ENCODE data around the gene OR1L8. TPM values are rescaled to one million over a fixed set of nuclear protein-coding genes. Genes with fewer than 3 reads are reported as not detected.

The OR1L8 gene
- polyA plus RNA-seq, 3 donors, result 0.11 to 0.18 (median 0.14) TPM

DNA sequence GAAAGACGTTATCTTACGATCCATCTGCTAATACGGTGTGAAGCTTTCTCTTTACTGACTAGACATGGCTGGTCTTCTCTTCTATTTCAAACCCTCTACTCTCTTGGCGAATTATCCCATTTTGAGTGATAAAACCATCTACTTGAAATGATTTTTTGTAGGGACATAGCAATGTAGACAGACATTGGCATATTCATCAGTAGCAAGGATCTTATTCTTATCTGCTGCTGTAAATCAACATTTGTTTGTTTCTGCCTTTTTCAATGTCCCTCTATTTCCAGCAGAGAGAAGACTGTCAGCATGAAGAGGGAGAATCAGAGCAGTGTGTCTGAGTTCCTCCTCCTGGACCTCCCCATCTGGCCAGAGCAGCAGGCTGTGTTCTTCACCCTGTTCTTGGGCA lies 64.3 kb downstream of the OR1L8 start, which contains the start of gene OR1J4:
Gene OR1J4, plus strand, starts transcription at position 301 of the 400 bp plus-strand sequence. Its CDS starts 0 bp downstream, at position 301.
- DNase-seq (ENCODE audit: low read depth in 3 of 3, low spot score in 2 of 3), result no peak

DNA sequence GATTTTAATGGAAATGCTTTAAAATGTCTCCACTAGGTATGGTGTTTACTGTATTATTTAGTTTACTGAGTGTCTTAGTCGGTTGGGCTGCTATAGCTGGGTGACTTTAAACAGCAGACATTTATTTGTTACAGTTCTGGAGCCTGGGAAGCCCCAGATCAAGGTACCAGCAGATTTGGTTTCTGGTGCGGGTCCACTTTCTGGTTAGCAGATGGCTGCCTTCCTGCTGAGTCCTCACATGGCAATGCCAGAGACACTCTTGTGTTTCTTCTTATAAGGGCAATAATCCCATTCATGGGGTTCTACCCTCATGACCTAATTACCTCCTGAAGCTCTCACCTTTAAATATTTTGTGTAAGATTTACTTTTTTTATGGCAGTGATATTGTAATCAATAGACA lies 65.0 kb downstream of the OR1L8 start:
- no peak for DNase-seq (ENCODE audit: low read depth in 3 of 3, low spot score in 2 of 3)

Other genes with a start within 250 kb of the OR1L8 start
- 1 to 10 TPM; 4.4 to 6.3 (median 5.4) TPM for gene PTGS1, start 212.4 kb downstream of the OR1L8 start, polyA plus RNA-seq (ENCODE audit: insufficient read length in 3 of 3)
- gene OR1J1, start 105.5 kb downstream of the OR1L8 start, polyA plus RNA-seq (ENCODE audit: insufficient read length in 3 of 3), result not detected
- not detected for gene OR1J2, start 72.6 kb downstream of the OR1L8 start, polyA plus RNA-seq (ENCODE audit: insufficient read length in 3 of 3)
- not detected for gene OR1J4, start 64.2 kb downstream of the OR1L8 start, polyA plus RNA-seq (ENCODE audit: insufficient read length in 3 of 3)
- gene OR1N1, start 56.1 kb downstream of the OR1L8 start, polyA plus RNA-seq (ENCODE audit: insufficient read length in 3 of 3), result not detected
- not detected for gene OR1N2, start 30.3 kb downstream of the OR1L8 start, polyA plus RNA-seq (ENCODE audit: insufficient read length in 3 of 3)
- gene OR1Q1, start 31.4 kb upstream of the OR1L8 start, polyA plus RNA-seq (ENCODE audit: insufficient read length in 3 of 3), result not detected
- not detected for gene OR1B1, start 74.2 kb upstream of the OR1L8 start, polyA plus RNA-seq (ENCODE audit: insufficient read length in 3 of 3)
- not detected for gene OR1L1, start 78.3 kb upstream of the OR1L8 start, polyA plus RNA-seq (ENCODE audit: insufficient read length in 3 of 3)
- gene OR1L3, start 91.7 kb upstream of the OR1L8 start, polyA plus RNA-seq (ENCODE audit: insufficient read length in 3 of 3), result not detected
- not detected for gene OR1L4, start 140.6 kb upstream of the OR1L8 start, polyA plus RNA-seq (ENCODE audit: insufficient read length in 3 of 3)
- not detected for gene OR1L6, start 158.9 kb upstream of the OR1L8 start, polyA plus RNA-seq (ENCODE audit: insufficient read length in 3 of 3)
- gene OR5C1, start 205.5 kb upstream of the OR1L8 start, polyA plus RNA-seq (ENCODE audit: insufficient read length in 3 of 3), result not detected
- not detected for gene OR1K1, start 216.7 kb upstream of the OR1L8 start, polyA plus RNA-seq (ENCODE audit: insufficient read length in 3 of 3)
- gene PDCL, start 245.2 kb upstream of the OR1L8 start, polyA plus RNA-seq (ENCODE audit: insufficient read length in 3 of 3), result 10 to 100 TPM; 33.9 to 38.2 (median 37.3) TPM